ENCODE measurements around the gene PCID2.

The PCID2 gene

GRCh38 chr13:113135281-113135760 lies 73.1 kb downstream of the PCID2 start:
- Histone ChIP-seq H2AFZ (ENCODE audit: low read length) (no peak overlapping the region), H3K9ac (ENCODE audit: low read length) (no peak overlapping the region), H4K20me1 (ENCODE audit: insufficient read depth, low read length) (no peaks in the 10 kb centered on the region), H3K4me1 (ENCODE audit: low read length) (no peaks in the 10 kb centered on the region), H3F3A (ENCODE audit: insufficient read depth, low read length) (no peaks in the 10 kb centered on the region), H3K9me3 (replicated peaks; ENCODE audit: insufficient read depth, low read length) (no peaks in the 10 kb centered on the region), H3K4me2 (ENCODE audit: low read depth, low read length) (no peak overlapping the region), H3K27me3 (replicated peaks; ENCODE audit: insufficient read depth, low read length) (peaks cover 86% of the 10 kb centered on the region), H3K36me3 (replicated peaks; ENCODE audit: insufficient read depth, low read length) (no peaks in the 10 kb centered on the region), H3K79me2 (ENCODE audit: low read length) (no peaks in the 10 kb centered on the region), H3K27ac (ENCODE audit: low read length) (no peak overlapping the region), H3K4me3 (ENCODE audit: low read length) (no peak overlapping the region), H3K9me2 (replicated peaks; ENCODE audit: insufficient read depth, low read length) (no peaks in the 10 kb centered on the region)
- no peak for DNase-seq
- no peak for TF ChIP-seq CTCF (IDR thresholded peaks at IDR 0.05; ENCODE audit: low read length)
- TF ChIP-seq EZH2phosphoT487 (IDR thresholded peaks at IDR 0.05; ENCODE audit: low read length) = no peak
- TF ChIP-seq EZH2 (optimal IDR thresholded peaks at IDR 0.05; ENCODE audit: low read depth, low read length) = no peak

- Histone ChIP-seq H3K9me3 (replicated peaks; ENCODE audit: insufficient read depth, low read length) (no peaks in the 10 kb centered on the region), H3K4me2 (ENCODE audit: low read depth, low read length) (no peak overlapping the region), H3K36me3 (replicated peaks; ENCODE audit: insufficient read depth, low read length) (no peaks in the 10 kb centered on the region), H3F3A (ENCODE audit: insufficient read depth, low read length) (no peaks in the 10 kb centered on the region), H3K4me3 (ENCODE audit: low read length) (no peak overlapping the region), H3K79me2 (ENCODE audit: low read length) (no peaks in the 10 kb centered on the region), H4K20me1 (ENCODE audit: insufficient read depth, low read length) (no peaks in the 10 kb centered on the region), H3K27ac (ENCODE audit: low read length) (no peak overlapping the region), H2AFZ (ENCODE audit: low read length) (no peak overlapping the region), H3K4me1 (ENCODE audit: low read length) (no peaks in the 10 kb centered on the region), H3K9ac (ENCODE audit: low read length) (no peak overlapping the region), H3K9me2 (replicated peaks; ENCODE audit: insufficient read depth, low read length) (no peaks in the 10 kb centered on the region), H3K27me3 (replicated peaks; ENCODE audit: insufficient read depth, low read length) (peaks cover 89% of the 10 kb centered on the region)
- TF ChIP-seq CTCF (IDR thresholded peaks at IDR 0.05; ENCODE audit: low read length) (no peak), EZH2 (optimal IDR thresholded peaks at IDR 0.05; ENCODE audit: low read depth, low read length) (no peak), EZH2phosphoT487 (IDR thresholded peaks at IDR 0.05; ENCODE audit: low read length) (no peak)
- no peak for DNase-seq
Observed at GRCh38 chr13:113129921-113130750, 78.3 kb downstream of the PCID2 start.

GRCh38 chr13:113129480-113129879 lies 79.0 kb downstream of the PCID2 start:
- TF ChIP-seq EZH2phosphoT487 (IDR thresholded peaks at IDR 0.05; ENCODE audit: low read length) = no peak
- no peak for TF ChIP-seq EZH2 (optimal IDR thresholded peaks at IDR 0.05; ENCODE audit: low read depth, low read length)
- no peak for TF ChIP-seq CTCF (IDR thresholded peaks at IDR 0.05; ENCODE audit: low read length)
- no peaks in the 10 kb centered on the region for H3K9me3 ChIP-seq (replicated peaks; ENCODE audit: insufficient read depth, low read length)
- no peaks in the 10 kb centered on the region for H3K36me3 ChIP-seq (replicated peaks; ENCODE audit: insufficient read depth, low read length)
- no peaks in the 10 kb centered on the region for H3K4me1 ChIP-seq (ENCODE audit: low read length)
- no peaks in the 10 kb centered on the region for H3K9me2 ChIP-seq (replicated peaks; ENCODE audit: insufficient read depth, low read length)
- H3K27ac ChIP-seq (ENCODE audit: low read length) = no peak overlapping the region
- H3K79me2 ChIP-seq (ENCODE audit: low read length) = no peaks in the 10 kb centered on the region
- no peak for DNase-seq
- H3K4me3 ChIP-seq (ENCODE audit: low read length) = no peak overlapping the region
- peaks cover 91% of the 10 kb centered on the region for H3K27me3 ChIP-seq (replicated peaks; ENCODE audit: insufficient read depth, low read length)
- H4K20me1 ChIP-seq (ENCODE audit: insufficient read depth, low read length) = no peaks in the 10 kb centered on the region
- H3K9ac ChIP-seq (ENCODE audit: low read length) = no peak overlapping the region
- no peaks in the 10 kb centered on the region for H3F3A ChIP-seq (ENCODE audit: insufficient read depth, low read length)
- H2AFZ ChIP-seq (ENCODE audit: low read length) = no peak overlapping the region
- H3K4me2 ChIP-seq (ENCODE audit: low read depth, low read length) = no peak overlapping the region

Measured in MM.1S (cell line).